K562 (cell line): Measurements from ENCODE around the gene PAQR4. TPM values are rescaled to one million over a fixed set of nuclear protein-coding genes. Genes with fewer than 3 reads are reported as not detected.

Source experiments
- ATAC-seq: fragments of 200-7000 bp; cut with Tn5 transposase; 3 replicates; pipeline ENCODE4 v1.9.1; 2020; ENCODE audit warnings: moderate library complexity
- BruUV-seq: library from RNA; stranded (reverse); fragments of 400-500 nt; replicated peaks from 2 replicates; lab custom pipeline; 2021; lab: Mats Ljungman, UMichigan
- CTCF ChIA-PET: fragments of 300-600 bp; formaldehyde crosslinking; extraction: SDS; loops from one replicate; lab custom pipeline; 2021; ENCODE audit warnings: low intra/inter-chr PET ratio; lab: Yijun Ruan, JAX
- POLR2A ChIA-PET: fragments of 300-600, 350-650 bp; sonication (Branson Sonifier 250); formaldehyde crosslinking; extraction: SDS; loops from one replicate; lab custom pipeline; 2021; ENCODE audit warnings: antibody characterized with exemption, inconsistent platforms; lab: Yijun Ruan, JAX
- DNase-seq, 4 experiments: peaks; one replicate each; pipeline versions ENCODE4 v3.0.0 to v3.0.0-alpha.2; 2011 to 2018; ENCODE audit warnings: low spot score in 3 of 4, mixed read lengths in 3 of 4; ENCODE audit errors: extremely low read depth in 1 of 4
- FAIRE-seq: peaks from 2 replicates; lab custom pipeline; 2011; peaks lifted over from hg19 to GRCh38; lab: Jason Lieb, UNC
- H2AFZ ChIP-seq: 2 replicates; pipeline ENCODE4 v1.6.0; 2011; ENCODE audit warnings: low read depth, low read length, control low read depth, inconsistent platforms
- H3K27ac ChIP-seq: fragments of 200-600 bp; 3 replicates; pipeline ENCODE4 v1.8.0; 2011; ENCODE audit warnings: low read depth, mild to moderate bottlenecking, control low read depth, inconsistent platforms, low read length, moderate library complexity, mixed read lengths; ENCODE audit errors: extremely low read depth
- H3K27me3 ChIP-seq, 2 experiments: fragments of 300-600 bp in 1 of 2; 2 replicates in 1 of 2; 3 replicates in 1 of 2; pipeline versions ENCODE4 v1.6.0 to v1.8.0; 2011; ENCODE audit warnings: inconsistent platforms in 2 of 2, low read length in 2 of 2, mild to moderate bottlenecking in 1 of 2, mixed read lengths in 1 of 2, moderate library complexity in 1 of 2; ENCODE audit not compliant: control insufficient read depth in 2 of 2, insufficient read depth in 2 of 2
- H3K36me3 ChIP-seq: fragments of 300-600 bp; 3 replicates; pipeline ENCODE4 v1.8.0; 2011; ENCODE audit warnings: mild to moderate bottlenecking, low read length, inconsistent platforms; ENCODE audit not compliant: control insufficient read depth, insufficient read depth
- H3K4me1 ChIP-seq, 2 experiments: fragments of 200-600 bp in 1 of 2; replicated peaks in 1 of 2; 2 replicates in 1 of 2; 3 replicates in 1 of 2; pipeline versions ENCODE4 v1.5.1 to v1.8.0; 2011; ENCODE audit warnings: inconsistent platforms in 2 of 2, low read length in 2 of 2, mild to moderate bottlenecking in 1 of 2, mixed read lengths in 1 of 2, moderate library complexity in 1 of 2; ENCODE audit not compliant: control insufficient read depth in 2 of 2, insufficient read depth in 2 of 2
- H3K4me2 ChIP-seq: 2 replicates; pipeline ENCODE4 v1.6.1; 2011; ENCODE audit warnings: low read length, control low read depth, inconsistent platforms, mixed read lengths; ENCODE audit not compliant: insufficient read depth
- H3K4me3 ChIP-seq: fragments of 200-600 bp; sonication (generic), shearing (Covaris generic); 2 replicates; pipeline ENCODE4 v1.5.1; 2016; ENCODE audit warnings: control low read depth, inconsistent platforms
- H3K79me2 ChIP-seq: fragments of 200-600 bp; 3 replicates; pipeline ENCODE4 v1.8.0; 2011; ENCODE audit warnings: low read length, inconsistent platforms; ENCODE audit not compliant: control insufficient read depth, insufficient read depth
- H3K9ac ChIP-seq, 2 experiments: 2 replicates each; pipeline versions ENCODE4 v1.6.0 to v1.6.1; 2011; ENCODE audit warnings: low read depth in 2 of 2, low read length in 2 of 2, control low read depth in 1 of 2, inconsistent platforms in 1 of 2, mild to moderate bottlenecking in 1 of 2, mixed read lengths in 1 of 2; ENCODE audit not compliant: insufficient read depth in 1 of 2
- H3K9me1 ChIP-seq: one replicate; pipeline ENCODE4 v1.6.0; 2011; ENCODE audit warnings: inconsistent platforms, mild to moderate bottlenecking, low read length, moderate library complexity; ENCODE audit not compliant: control insufficient read depth, insufficient read depth
- H3K9me3 ChIP-seq: replicated peaks from 2 replicates; pipeline ENCODE4 v1.5.1; 2011; ENCODE audit warnings: low read depth, low read length, inconsistent platforms; ENCODE audit not compliant: control insufficient read depth, insufficient read depth
- H4K20me1 ChIP-seq: replicated peaks from 2 replicates; pipeline ENCODE4 v1.6.1; 2011; ENCODE audit warnings: low read length, inconsistent platforms, mixed read lengths; ENCODE audit not compliant: control insufficient read depth, insufficient read depth
- ARID2 ChIP-seq: fragments of 450-650 bp; IDR thresholded peaks from 2 replicates; pipeline ENCODE4 v1.6.1; 2017; ENCODE audit warnings: antibody characterized with exemption, mild to moderate bottlenecking
- EP300 ChIP-seq: IDR thresholded peaks from 2 replicates; pipeline ENCODE4 v1.6.1; 2012; ENCODE audit warnings: low read length, improper control_type of control experiment
- KAT8 ChIP-seq: fragments of 450-650 bp; IDR thresholded peaks from 2 replicates; pipeline ENCODE4 v1.6.1; 2016; ENCODE audit warnings: low read depth, mild to moderate bottlenecking
- L3MBTL2 ChIP-seq: fragments of 450-650 bp; IDR thresholded peaks from 2 replicates; pipeline ENCODE4 v1.6.1; 2016; ENCODE audit warnings: mild to moderate bottlenecking, moderate library complexity
- NR4A1 ChIP-seq, 2 experiments: fragments of 250-450 bp in 1 of 2; fragments of 450-650 bp in 1 of 2; sonication (Bioruptor Pico) in 1 of 2; IDR thresholded peaks; 2 replicates each; pipeline versions ENCODE4 v1.4.0 to v1.6.1; 2016 to 2020; ENCODE audit warnings: mild to moderate bottlenecking in 2 of 2, missing compliant biosample characterization in 1 of 2, missing genetic modification characterization in 1 of 2, moderate library complexity in 1 of 2
- PCBP1 ChIP-seq: fragments of 200-400 bp; formaldehyde crosslinking; IDR thresholded peaks from 2 replicates; pipeline ENCODE4 v1.6.1; 2018; ENCODE audit warnings: mild to moderate bottlenecking, low read depth, low read length; ENCODE audit not compliant: poor library complexity, severe bottlenecking
- POLR2G ChIP-seq: fragments of 200-400 bp; formaldehyde crosslinking; IDR thresholded peaks from 2 replicates; pipeline ENCODE4 v1.6.1; 2017; ENCODE audit warnings: low read depth, mild to moderate bottlenecking, antibody characterized with exemption, low read length, moderate library complexity
- RBFOX2 ChIP-seq: fragments of 200-400 bp; formaldehyde crosslinking; IDR thresholded peaks from 2 replicates; pipeline ENCODE4 v1.6.1; 2017; ENCODE audit warnings: low read depth, mild to moderate bottlenecking, low read length, moderate library complexity
- SOX6 ChIP-seq: fragments of 450-650 bp; IDR thresholded peaks from 2 replicates; pipeline ENCODE4 v1.6.1; 2014; ENCODE audit warnings: mild to moderate bottlenecking
- SRSF7 ChIP-seq: fragments of 200-400 bp; formaldehyde crosslinking; optimal IDR thresholded peaks from 2 replicates; pipeline ENCODE3; 2017; ENCODE audit warnings: mild to moderate bottlenecking, low read depth, low read length
- WGBS: fragments of 100-300 bp; shearing (Covaris generic); methylation state at CpG from one replicate; pipeline ENCODE4 v1.1.6; 2016; ENCODE audit warnings: low coverage, mixed read lengths; ENCODE audit not compliant: insufficient coverage; ENCODE audit errors: missing lambda C conversion rate; 5-methylcytosine and 5-hydroxymethylcytosine counted together
- in situ Hi-C: fragments of 300-500 bp; cut with MboI; formaldehyde crosslinking; loops from 4 replicates; pipeline ENCODE4 v1.15.0; 2018; ENCODE audit warnings: inconsistent platforms, mixed read lengths
- intact Hi-C: fragments of 100-400 bp; cut with micrococcal nuclease; formaldehyde crosslinking; loops from 2 replicates; pipeline ENCODE4 v1.14.2; 2022
- polyA plus RNA-seq, 8 experiments: library from polyadenylated mRNA; depleted of rRNA in 4 of 8; stranded (reverse) in 5 of 8; unstranded in 3 of 8; fragments of >200 nt; fragmentation: Nextera tagmentation in 2 of 8; fragmentation: Illumina TruSeq in 1 of 8; extraction: Ambion mirVana in 2 of 8; extraction: Trizol in 1 of 8; gene quantifications; 2 replicates each; pipeline versions ENCODE4 v1.2.1 to v1.2.3, GENCODE V29; 2011 to 2014; ENCODE audit warnings: inconsistent platforms in 1 of 8, missing spikeins in 1 of 8
- total RNA-seq, 7 experiments: library from RNA; depleted of rRNA in 6 of 7; stranded (reverse); fragments of >200 nt in 6 of 7; fragmentation: Illumina TruSeq in 2 of 7; extraction: Trizol in 2 of 7; gene quantifications; 2 replicates each; pipeline versions ENCODE4 v1.2.1 to v1.2.3, GENCODE V29; 2011 to 2021; ENCODE audit warnings: low replicate concordance in 1 of 7

PAQR4 gene
- total and polyA plus RNA-seq, 9 of the 15 experiments (the other 6 are each of a cell fraction or from before 2014, with no cell fraction given) = 0.62 to 40.4 (median 19.5) TPM

GRCh38 chr16:2967211-2967631 lies 1.9 kb upstream of the PAQR4 start:
- intact Hi-C loops = loop anchor here (10.0 kb wide), 1 partner anchor 58 kb away; the partner anchor contains the start of genes HCFC1R1, THOC6 and TNFRSF12A
- no peak for DNase-seq
- BruUV-seq = no TSS peak

DNA sequence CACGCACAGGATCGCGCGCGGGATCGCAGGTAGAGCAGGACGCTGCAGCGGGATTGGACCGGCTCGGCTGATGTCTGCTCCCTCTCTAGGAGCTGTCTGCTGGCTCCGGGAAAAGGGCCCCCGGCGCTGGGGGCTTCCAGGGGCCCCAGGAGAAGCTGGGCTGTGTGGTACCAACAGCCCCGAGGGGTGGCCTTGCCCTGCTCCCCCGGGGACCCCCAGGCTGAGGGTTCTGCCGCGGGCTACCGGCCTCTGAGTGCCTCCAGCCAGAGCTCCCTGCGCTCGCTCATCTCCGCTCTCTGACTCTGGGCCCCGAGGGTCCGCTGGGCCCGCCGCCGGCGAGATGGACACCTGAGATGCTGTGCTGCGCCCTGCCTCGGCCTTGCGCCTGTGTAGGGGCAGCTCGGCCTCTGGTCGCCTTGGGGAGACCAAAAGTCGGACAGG lies 1.4 kb upstream of the PAQR4 start:
- FAIRE-seq (no peak), DNase-seq (no peak), ATAC-seq (no peak)
- Histone ChIP-seq H3K27me3 (no peaks in the 10 kb centered on the region), H3K27ac (peak overlapping the region; percentile 53), H4K20me1 (peaks cover 24% of the 10 kb centered on the region), H3K4me3 (no peak overlapping the region), H3K9me1 (peaks cover 3% of the 10 kb centered on the region), H3K4me2 (no peak overlapping the region), H3K36me3 (peaks cover 23% of the 10 kb centered on the region; the same call in 2 of the 3 replicates), H3K9ac (peak overlapping the region; percentile 22 to 81; a peak in 2 of 4 replicates), H3K4me1 (peaks cover 17 to 97% of the 10 kb centered on the region in 2 experiments), H3K9me3 (no peaks in the 10 kb centered on the region), H2AFZ (no peak overlapping the region), H3K79me2 (peaks cover 22% of the 10 kb centered on the region)
- BruUV-seq = no TSS peak
- POLR2A ChIA-PET = interaction anchor here (1.2 kb wide), 1 partner anchor 9 kb away, joined by 3 read pairs; no protein-coding TSS in a partner anchor
- TF ChIP-seq KAT8 (no peak), POLR2G (peak; percentile 54), RBFOX2 (0 out of 2 replicates have a peak, but pooled peaks have one; percentile 17), PCBP1 (peak; percentile 12), NR4A1 (CRISPR knock-in tag; IDR thresholded peaks at IDR 0.05) (no peak), NR4A1 (tag; IDR thresholded peaks at IDR 0.05) (no peak)
- 95% methylated on average over 18 of the region's 33 CpGs for WGBS
- in situ Hi-C loops = no loop called here
- CTCF ChIA-PET = no interaction called here
- intact Hi-C loops = loop anchor here (2.0 to 10.0 kb wide), 2 partner anchors 15 to 57 kb away; partner anchors contain the start of genes HCFC1R1, THOC6 and TNFRSF12A

More at GRCh38 chr16:2967211-2967631, 1.9 kb upstream of the PAQR4 start:
- ChIA-PET POLR2A (interaction anchor here (1.2 kb wide), 1 partner anchor 10 kb away, joined by 3 read pairs; no protein-coding TSS in a partner anchor), CTCF (no interaction called here)
- Histone ChIP-seq H2AFZ (no peak overlapping the region), H3K9me3 (no peaks in the 10 kb centered on the region), H4K20me1 (peaks cover 18% of the 10 kb centered on the region), H3K79me2 (peaks cover 22% of the 10 kb centered on the region), H3K27me3 (no peaks in the 10 kb centered on the region), H3K4me1 (peaks cover 17 to 97% of the 10 kb centered on the region in 2 experiments), H3K27ac (no peak overlapping the region), H3K4me3 (no peak overlapping the region), H3K4me2 (no peak overlapping the region), H3K9ac (no peak overlapping the region), H3K9me1 (peaks cover 3% of the 10 kb centered on the region), H3K36me3 (peaks cover 17% of the 10 kb centered on the region; the same call in 2 of the 3 replicates)
- TF ChIP-seq ARID2 (no peak), L3MBTL2 (no peak), SRSF7 (peak; percentile 24), EP300 (no peak), SOX6 (no peak)
- in situ Hi-C loops = no loop called here
- FAIRE-seq (no peak), ATAC-seq (no peak)
- 98% methylated on average over 13 of the region's 51 CpGs for WGBS
